HCT116 (cell line): ENCODE results near the gene CAMTA2. TPM values are rescaled to one million over a fixed set of nuclear protein-coding genes. Genes with fewer than 3 reads are reported as not detected.

ENCODE experiments used
- ATAC-seq: fragments of 200-7000 bp; cut with Tn5 transposase; 2 replicates; pipeline ENCODE4 v1.9.1; 2020; ENCODE audit warnings: mild to moderate bottlenecking, moderate library complexity
- BruUV-seq: library from RNA; stranded (reverse); fragments of 400-500 nt; replicated peaks from 2 replicates; lab custom pipeline; 2021; lab: Mats Ljungman, UMichigan
- CTCF ChIA-PET: fragments of 300-600 bp; sonication (Branson Sonifier 250); formaldehyde crosslinking; loops from one replicate; lab custom pipeline; 2021; ENCODE audit warnings: antibody characterized with exemption; lab: Charles Lee
- POLR2A ChIA-PET: fragments of 300-600, 350-600 bp; sonication (Branson Sonifier 250); formaldehyde crosslinking; loops from one replicate; lab custom pipeline; 2021; ENCODE audit warnings: antibody characterized with exemption; lab: Charles Lee
- RAD21 ChIA-PET, 2 experiments: fragments of 300-600 bp; sonication (Branson Sonifier 250); formaldehyde crosslinking; loops; one replicate each; lab custom pipeline; 2023; ENCODE audit warnings: low total read pairs in 2 of 2; ENCODE audit not compliant: uncharacterized antibody in 2 of 2, unreplicated experiment in 2 of 2, low non-redundant PET in 1 of 2; lab: Charles Lee
- DNase-seq: peaks from one replicate; pipeline ENCODE4 v3.0.0-alpha.2; 2010; ENCODE audit warnings: low read depth, low spot score
- H2AFZ ChIP-seq: fragments of 200-600 bp; shearing (Covaris generic), sonication (generic); 2 replicates; pipeline ENCODE4 v1.6.1; 2017; ENCODE audit warnings: low read depth, mixed run types, mixed read lengths, antibody characterized with exemption, low read length; ENCODE audit not compliant: poor library complexity, severe bottlenecking
- H3K27ac ChIP-seq: 2 replicates; pipeline ENCODE4 v1.5.1; 2012; ENCODE audit warnings: low read depth, low read length
- H3K27me3 ChIP-seq: fragments of 200-600 bp; sonication (generic); 2 replicates; pipeline ENCODE4 v1.6.1; 2016; ENCODE audit warnings: mixed run types, low read length, mixed read lengths; ENCODE audit not compliant: insufficient read depth
- H3K36me3 ChIP-seq, 2 experiments: fragments of 200-500 bp in 1 of 2; fragments of 200-600 bp in 1 of 2; sonication (Bioruptor generic) in 1 of 2; sonication (generic) in 1 of 2; 2 replicates each; pipeline versions ENCODE4 v1.5.1 to v1.6.1; 2014 to 2016; ENCODE audit warnings: low read length in 2 of 2, inconsistent platforms in 1 of 2, mixed read lengths in 1 of 2, mixed run types in 1 of 2; ENCODE audit not compliant: insufficient read depth in 2 of 2, control insufficient read depth in 1 of 2
- H3K4me1 ChIP-seq, 2 experiments: fragments of 200-600 bp in 1 of 2; sonication (generic) in 1 of 2; 2 replicates each; pipeline versions ENCODE4 v1.5.1 to v1.6.1; 2012 to 2017; ENCODE audit warnings: low read length in 2 of 2, inconsistent platforms in 1 of 2, mild to moderate bottlenecking in 1 of 2, mixed read lengths in 1 of 2, mixed run types in 1 of 2, moderate library complexity in 1 of 2; ENCODE audit not compliant: insufficient read depth in 2 of 2, control insufficient read depth in 1 of 2
- H3K4me2 ChIP-seq: fragments of 200-600 bp; sonication (generic); 2 replicates; pipeline ENCODE4 v1.6.1; 2017; ENCODE audit warnings: mixed run types, low read length, mixed read lengths
- H3K4me3 ChIP-seq, 2 experiments: fragments of 200-600 bp in 1 of 2; sonication (generic) in 1 of 2; replicated peaks in 1 of 2; 2 replicates each; pipeline ENCODE4 v1.5.1; 2011 to 2016; ENCODE audit warnings: low read length in 2 of 2, control low read depth in 1 of 2, low read depth in 1 of 2, mild to moderate bottlenecking in 1 of 2, mixed read lengths in 1 of 2, mixed run types in 1 of 2
- H3K79me2 ChIP-seq: fragments of 200-600 bp; sonication (generic); 2 replicates; pipeline ENCODE4 v1.6.1; 2017; ENCODE audit warnings: mild to moderate bottlenecking, mixed run types, low read length, moderate library complexity, mixed read lengths; ENCODE audit not compliant: insufficient read depth
- H3K9ac ChIP-seq: fragments of 200-600 bp; sonication (generic); 2 replicates; pipeline ENCODE4 v1.6.1; 2016; ENCODE audit warnings: low read length, mixed read lengths
- H3K9me2 ChIP-seq: fragments of 200-600 bp; sonication (generic), shearing (Covaris generic); 2 replicates; pipeline ENCODE4 v1.6.1; 2017; ENCODE audit warnings: mixed run types, mild to moderate bottlenecking, moderate library complexity; ENCODE audit not compliant: insufficient read depth
- H3K9me3 ChIP-seq, 2 experiments: fragments of 200-500 bp in 1 of 2; fragments of 200-600 bp in 1 of 2; sonication (Bioruptor generic) in 1 of 2; sonication (generic) in 1 of 2; 2 replicates each; pipeline ENCODE4 v1.6.1; 2014 to 2017; ENCODE audit warnings: low read length in 2 of 2, mixed read lengths in 2 of 2, inconsistent platforms in 1 of 2, low read depth in 1 of 2, mild to moderate bottlenecking in 1 of 2, mixed run types in 1 of 2, moderate library complexity in 1 of 2; ENCODE audit not compliant: control insufficient read depth in 1 of 2, insufficient read depth in 1 of 2
- H4K20me1 ChIP-seq: fragments of 200-600 bp; sonication (generic), shearing (Covaris generic); 2 replicates; pipeline ENCODE4 v1.6.1; 2017; ENCODE audit warnings: mixed run types, mild to moderate bottlenecking, moderate library complexity; ENCODE audit not compliant: insufficient read depth
- EZH2 ChIP-seq: fragments of 200-600 bp; sonication (generic); IDR thresholded peaks from 2 replicates; pipeline ENCODE4 v1.6.1; 2017; ENCODE audit warnings: antibody characterized with exemption, mixed run types
- POLR2A ChIP-seq: IDR thresholded peaks from 2 replicates; pipeline ENCODE4 v1.7.0; 2011; ENCODE audit warnings: borderline replicate concordance; ENCODE audit not compliant: insufficient read depth, insufficient read length; ENCODE audit errors: extremely low read depth
- SP1 ChIP-seq: IDR thresholded peaks from 2 replicates; pipeline ENCODE4 v1.6.1; 2012; ENCODE audit warnings: low read depth
- intact Hi-C: fragments of 100-400 bp; cut with micrococcal nuclease; formaldehyde crosslinking; loops from 2 replicates; pipeline ENCODE4 v1.10.0; 2022
- total RNA-seq: library from RNA; stranded (reverse); gene quantifications from one replicate; pipeline ENCODE4 v1.2.1, GENCODE V29; 2021; ENCODE audit not compliant: unreplicated experiment

CAMTA2 gene
- total RNA-seq, 1 experiment from 2014 or later = 37.8 TPM

GRCh38 chr17:4994081-4994595 lies 6.7 kb upstream of the CAMTA2 start:
- TF ChIP-seq SP1 = no peak
- ChIA-PET CTCF (no interaction called here), RAD21 (interaction anchor here in 1 of 2 experiments (0.7 kb wide), 1 partner anchor 198 kb away, joined by 3 read pairs; no protein-coding TSS in a partner anchor), POLR2A (no interaction called here)
- no peak overlapping the region for H3K9ac ChIP-seq
- no peaks in the 10 kb centered on the region for H3K9me3 ChIP-seq
- ATAC-seq = no peak
- H3K27me3 ChIP-seq = no peaks in the 10 kb centered on the region
- H2AFZ ChIP-seq = no peak overlapping the region
- H3K4me3 ChIP-seq = no peak overlapping the region
- H3K9me2 ChIP-seq = no peaks in the 10 kb centered on the region
- H3K79me2 ChIP-seq = peaks cover 12% of the 10 kb centered on the region
- H4K20me1 ChIP-seq = no peaks in the 10 kb centered on the region
- no peak overlapping the region for H3K27ac ChIP-seq
- H3K4me1 ChIP-seq = peaks cover 9 to 15% of the 10 kb centered on the region in 2 experiments
- no peaks in the 10 kb centered on the region for H3K36me3 ChIP-seq
- intact Hi-C loops = no loop called here
- no peak overlapping the region for H3K4me2 ChIP-seq
- DNase-seq = no peak
- BruUV-seq = no TSS peak

GRCh38 chr17:4987767-4988567 lies 492 bp upstream of the CAMTA2 start:
- Histone ChIP-seq H3K9me3 (no peaks in the 10 kb centered on the region), H3K27ac (peak overlapping the region; percentile 84), H3K4me2 (peak overlapping the region; percentile 99), H3K4me1 (peaks cover 7 to 24% of the 10 kb centered on the region in 2 experiments), H3K9me2 (no peaks in the 10 kb centered on the region), H3K9ac (peak overlapping the region; percentile 90), H4K20me1 (no peaks in the 10 kb centered on the region), H2AFZ (peak overlapping the region; percentile 78), H3K79me2 (peaks cover 15% of the 10 kb centered on the region), H3K27me3 (no peaks in the 10 kb centered on the region), H3K4me3 (peak overlapping the region; percentile 72 to 97), H3K36me3 (no peaks in the 10 kb centered on the region; a peak in 1 of 4 replicates)
- TF ChIP-seq POLR2A = peak; percentile 2
- TF ChIP-seq EZH2 = no peak
- CTCF ChIA-PET = interaction anchor here (0.6 to 1.4 kb wide), 3 partner anchors 21 to 242 kb away, joined by 3 to 9 read pairs (median 3); partner anchors contain the start of gene SPAG7
- intact Hi-C loops = loop anchor here (1.0 to 5.0 kb wide), 3 partner anchors 21 to 79 kb away; partner anchors contain the start of genes PFN1 and SPAG7
- POLR2A ChIA-PET = interaction anchor here (0.6 to 1.9 kb wide), 6 partner anchors 9 to 79 kb away, joined by 4 to 16 read pairs (median 7); partner anchors contain the start of genes INCA1, KIF1C, RNF167 and SLC25A11
- DNase-seq = no peak
- no peak for ATAC-seq
- RAD21 ChIA-PET = no interaction called here
- BruUV-seq = TSS peak; percentile 84
